Measurements from ENCODE around the gene MRPL14.

The MRPL14 gene

DNA sequence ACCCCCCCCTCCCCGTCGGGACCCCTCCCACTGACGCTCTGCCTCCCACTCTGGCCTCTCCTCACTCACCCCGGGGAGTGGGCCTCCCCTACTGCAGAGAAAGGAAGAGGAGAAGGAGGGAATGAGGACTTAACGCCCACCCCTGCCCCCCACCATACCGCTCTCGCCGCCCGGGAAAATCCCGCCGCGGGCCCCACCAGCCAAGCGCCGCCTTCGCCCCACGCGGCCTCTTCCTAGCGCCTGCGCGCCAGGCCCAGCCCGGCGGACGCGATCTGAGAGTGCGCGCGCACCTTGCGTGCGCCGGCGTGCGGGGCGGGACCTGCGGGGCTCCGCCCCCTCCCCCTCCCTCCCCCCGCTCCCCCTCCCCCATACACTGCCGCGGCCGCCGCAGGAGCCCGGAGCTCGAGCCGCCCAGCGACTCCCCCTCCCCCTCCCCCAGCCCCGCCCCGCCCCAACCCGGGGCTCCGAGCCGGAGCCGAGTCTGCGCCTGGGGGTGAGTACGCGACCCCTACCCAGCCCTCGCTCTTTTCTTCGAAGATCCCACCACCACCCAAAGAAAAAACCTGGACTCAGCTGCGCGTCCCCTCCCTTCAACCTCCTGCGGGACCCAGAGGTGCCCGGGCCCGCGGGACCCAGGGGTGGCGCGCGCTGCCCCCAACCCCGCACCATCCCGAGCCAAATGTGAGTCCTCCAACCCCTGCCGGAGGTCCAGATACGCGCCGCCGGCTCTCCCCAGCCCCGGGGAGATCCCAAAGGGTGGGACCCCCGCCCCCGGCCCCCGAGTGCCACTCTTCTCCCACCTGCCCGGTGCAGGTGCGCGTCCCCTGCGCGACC lies at the start of gene MRPL14, which contains the start of gene TMEM63B:
MRPL14 (minus strand) TSS at position 267 of the 834 bp plus-strand sequence. CDS start 10,841 bp downstream, outside the sequence.
TMEM63B (plus strand) TSS at position 369 of the 834 bp plus-strand sequence. CDS start 7,031 bp downstream, outside the sequence.
- DNase-seq: peak; percentile 47 to 79

DNA sequence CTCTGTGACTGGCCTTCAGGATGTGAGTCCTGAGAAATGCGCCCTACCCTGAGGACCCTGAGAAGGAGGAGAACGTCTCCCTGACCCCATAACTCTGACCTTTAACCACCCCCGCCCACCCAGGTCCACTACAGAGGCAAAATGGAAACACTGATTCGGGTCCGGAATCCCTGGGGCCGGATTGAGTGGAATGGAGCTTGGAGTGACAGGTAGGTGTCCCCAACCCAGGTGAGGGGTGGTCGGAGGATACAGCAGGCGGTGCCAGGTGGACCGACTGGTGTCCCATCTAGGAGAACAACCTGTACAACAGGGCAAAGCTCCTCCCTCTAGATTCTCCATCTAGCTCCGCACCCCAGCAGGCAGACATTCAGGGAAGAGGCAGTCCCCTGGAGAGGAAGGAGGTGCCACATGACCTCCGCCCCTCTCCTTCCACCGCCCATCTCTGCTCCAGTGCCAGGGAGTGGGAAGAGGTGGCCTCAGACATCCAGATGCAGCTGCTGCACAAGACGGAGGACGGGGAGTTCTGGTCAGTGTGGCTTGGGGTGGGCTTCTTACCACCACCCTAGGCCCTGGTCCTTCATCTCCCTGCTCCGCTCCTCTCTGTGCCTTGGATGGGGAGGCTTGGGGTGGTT lies 49.0 kb upstream of the MRPL14 start:
- no peak for DNase-seq

DNA sequence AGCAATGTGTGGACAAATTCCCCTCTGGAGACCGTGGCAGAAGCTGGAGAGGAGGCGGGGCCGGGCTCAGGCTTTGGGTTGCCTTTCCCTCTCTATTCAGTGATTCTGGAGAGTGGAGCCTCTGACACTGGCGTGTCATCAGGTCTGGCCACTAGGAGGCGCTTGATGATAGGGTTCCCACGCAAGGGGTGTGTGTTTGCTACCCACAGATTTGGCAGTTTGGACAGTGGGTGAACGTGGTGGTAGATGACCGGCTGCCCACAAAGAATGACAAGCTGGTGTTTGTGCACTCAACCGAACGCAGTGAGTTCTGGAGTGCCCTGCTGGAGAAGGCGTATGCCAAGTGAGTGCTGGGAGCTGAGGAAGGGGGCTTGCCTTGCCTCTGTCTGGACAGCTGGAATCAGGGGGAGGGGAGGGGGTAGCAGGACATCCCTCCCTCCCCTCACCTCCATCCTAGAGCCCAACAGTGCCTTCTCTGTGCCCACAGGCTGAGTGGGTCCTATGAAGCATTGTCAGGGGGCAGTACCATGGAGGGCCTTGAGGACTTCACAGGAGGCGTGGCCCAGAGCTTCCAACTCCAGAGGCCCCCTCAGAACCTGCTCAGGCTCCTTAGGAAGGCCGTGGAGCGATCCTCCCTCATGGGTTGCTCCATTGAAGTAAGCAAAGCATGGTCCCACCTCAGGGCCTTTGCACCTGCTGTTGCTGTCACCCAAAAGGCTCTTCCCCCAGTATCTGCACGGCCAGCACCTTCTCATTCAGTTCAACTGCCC lies 45.7 kb upstream of the MRPL14 start:
- peak; percentile 32 to 78 for DNase-seq

DNA sequence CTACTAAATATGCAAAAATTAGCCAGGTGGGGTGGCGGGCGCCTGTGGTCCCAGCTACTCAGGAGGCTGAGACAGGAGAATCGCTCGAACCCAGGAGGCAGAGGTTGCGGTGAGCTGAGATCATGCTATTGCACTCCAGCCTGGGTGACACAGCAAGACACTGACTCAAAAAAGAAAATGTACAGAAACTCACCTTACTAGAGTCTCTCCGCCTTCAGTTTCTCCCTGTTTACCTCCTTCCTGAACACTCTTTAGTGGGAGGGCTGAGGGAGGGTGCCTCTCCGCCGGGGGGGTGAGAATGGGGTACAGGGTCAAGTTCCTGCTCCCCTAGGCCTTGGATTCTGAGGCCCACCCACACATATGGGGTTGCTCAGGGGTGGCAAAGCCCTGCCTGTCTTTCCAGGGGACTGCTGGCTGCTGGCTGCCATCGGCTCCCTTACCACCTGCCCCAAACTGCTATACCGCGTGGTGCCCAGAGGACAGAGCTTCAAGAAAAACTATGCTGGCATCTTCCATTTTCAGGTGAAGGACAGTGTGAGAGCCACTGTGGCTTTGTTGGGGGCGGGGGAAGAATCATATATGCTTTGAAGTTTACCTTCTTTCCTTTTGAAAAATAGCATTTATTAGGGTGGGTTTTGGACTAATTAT lies 44.8 kb upstream of the MRPL14 start:
- DNase-seq: no peak

DNA sequence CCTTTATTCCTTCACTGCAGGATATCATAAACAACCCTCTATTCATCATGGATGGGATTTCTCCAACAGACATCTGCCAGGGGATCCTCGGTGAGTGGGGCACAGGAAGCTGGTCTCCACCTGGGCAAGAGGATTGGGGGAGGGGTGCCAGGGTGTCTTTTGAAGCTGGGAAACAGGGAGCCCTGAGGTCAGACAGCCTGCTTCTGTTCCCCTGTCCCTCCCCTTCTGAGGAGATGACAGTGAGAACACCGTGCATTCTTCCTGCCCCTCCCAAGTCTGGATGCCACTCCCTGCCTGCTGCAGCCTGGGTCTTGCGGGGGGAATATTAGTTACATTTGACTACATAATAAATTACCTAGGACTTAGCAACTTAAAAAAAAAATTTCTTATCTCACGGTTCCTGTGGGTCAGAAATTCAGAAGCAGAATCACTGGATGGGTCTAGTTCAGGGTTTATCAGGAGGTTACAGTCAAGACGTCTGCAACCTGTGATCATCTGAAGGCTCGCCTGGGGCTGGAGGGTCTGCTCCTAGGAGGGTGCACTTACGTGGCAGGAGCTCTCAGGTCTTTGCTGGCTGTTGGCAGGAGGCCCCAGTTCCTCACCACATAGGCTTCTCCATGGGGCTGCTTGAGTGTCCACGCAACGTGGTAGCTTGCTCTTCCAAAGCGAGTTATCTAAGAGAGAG lies 42.8 kb upstream of the MRPL14 start:
- no peak for DNase-seq

DNA sequence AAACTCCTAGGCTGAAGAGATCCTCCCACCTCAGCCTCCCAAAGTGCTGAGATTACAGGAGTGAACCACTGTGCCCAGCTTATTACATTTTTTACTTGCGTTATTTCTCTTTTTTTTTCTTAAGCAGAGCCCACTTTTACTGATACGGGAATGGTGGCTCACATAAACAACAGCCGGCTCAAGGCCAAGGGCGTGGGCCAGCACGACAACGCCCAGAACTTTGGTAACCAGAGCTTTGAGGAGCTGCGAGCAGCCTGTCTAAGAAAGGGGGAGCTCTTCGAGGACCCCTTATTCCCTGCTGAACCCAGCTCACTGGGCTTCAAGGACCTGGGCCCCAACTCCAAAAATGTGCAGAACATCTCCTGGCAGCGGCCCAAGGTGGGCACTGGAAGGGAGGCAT lies 41.9 kb upstream of the MRPL14 start:
- no peak for DNase-seq

DNA sequence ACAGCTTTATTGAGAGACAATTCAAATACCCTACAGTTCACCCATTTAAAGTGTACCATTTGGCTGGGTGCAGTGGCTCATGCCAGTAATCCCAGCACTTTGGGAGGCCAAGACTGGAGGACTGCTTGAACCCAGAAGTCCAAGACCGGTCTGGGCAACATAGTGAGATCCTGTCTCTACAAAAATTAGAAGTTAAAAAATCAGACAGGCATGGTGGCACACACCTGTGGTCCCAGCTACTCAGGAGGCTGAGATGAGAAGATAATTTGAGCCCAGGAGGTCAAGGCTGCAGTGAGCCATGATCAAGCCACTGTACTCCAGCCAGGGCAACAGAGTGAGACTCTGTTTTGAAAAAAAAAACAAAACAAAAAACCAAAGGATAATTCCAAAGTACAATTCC lies 40.3 kb upstream of the MRPL14 start:
- DNase-seq: no peak

DNA sequence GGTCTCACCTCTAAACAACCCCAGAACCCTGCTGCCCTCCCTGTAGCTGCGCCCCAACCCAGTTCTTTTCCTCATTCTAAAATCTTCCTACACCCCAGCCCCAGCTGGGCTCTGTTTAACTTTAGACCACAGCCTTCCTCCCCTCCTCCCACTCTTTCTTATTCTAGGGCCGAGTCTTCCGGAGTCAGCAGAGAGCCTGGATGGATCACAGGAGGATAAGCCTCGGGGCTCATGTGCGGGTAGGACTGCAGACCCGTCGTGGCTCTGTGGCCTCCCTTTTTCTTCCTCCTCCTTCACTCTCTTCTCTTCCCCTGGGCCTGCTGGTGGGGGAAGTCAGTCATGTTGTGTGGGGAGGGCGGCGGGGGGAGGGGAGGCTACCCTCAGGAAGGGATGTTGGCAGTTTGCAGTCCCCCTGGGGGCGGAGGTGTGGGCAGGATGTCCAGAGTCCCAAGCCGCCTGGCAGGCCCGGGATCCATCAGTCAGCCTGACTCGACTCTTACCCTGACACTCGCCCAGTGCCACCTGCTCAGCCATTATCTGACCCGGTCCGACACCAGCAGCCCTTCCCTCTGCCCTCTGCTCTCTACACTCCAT lies 39.4 kb upstream of the MRPL14 start:
- no peak for DNase-seq

DNA sequence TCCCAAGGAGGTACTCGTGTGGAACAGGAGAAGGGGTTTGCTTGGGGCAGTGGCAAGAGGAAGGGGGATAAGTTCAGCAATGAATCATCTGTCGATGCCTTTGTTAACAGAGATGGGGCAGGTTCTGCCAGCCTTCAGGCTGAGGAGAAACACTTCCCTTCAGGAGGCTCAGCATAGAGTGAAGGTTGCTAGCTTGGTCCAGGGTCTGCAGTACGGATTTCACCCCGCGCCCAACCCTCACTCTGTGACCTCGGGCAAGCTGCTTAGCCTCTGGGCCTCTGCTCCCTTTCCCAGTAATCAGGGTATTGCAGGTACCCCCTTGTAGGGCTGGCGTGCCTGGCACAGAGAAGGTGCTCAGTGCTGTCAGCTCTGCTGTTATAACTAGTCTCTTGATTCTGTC lies 38.9 kb upstream of the MRPL14 start:
- no peak for DNase-seq

DNA sequence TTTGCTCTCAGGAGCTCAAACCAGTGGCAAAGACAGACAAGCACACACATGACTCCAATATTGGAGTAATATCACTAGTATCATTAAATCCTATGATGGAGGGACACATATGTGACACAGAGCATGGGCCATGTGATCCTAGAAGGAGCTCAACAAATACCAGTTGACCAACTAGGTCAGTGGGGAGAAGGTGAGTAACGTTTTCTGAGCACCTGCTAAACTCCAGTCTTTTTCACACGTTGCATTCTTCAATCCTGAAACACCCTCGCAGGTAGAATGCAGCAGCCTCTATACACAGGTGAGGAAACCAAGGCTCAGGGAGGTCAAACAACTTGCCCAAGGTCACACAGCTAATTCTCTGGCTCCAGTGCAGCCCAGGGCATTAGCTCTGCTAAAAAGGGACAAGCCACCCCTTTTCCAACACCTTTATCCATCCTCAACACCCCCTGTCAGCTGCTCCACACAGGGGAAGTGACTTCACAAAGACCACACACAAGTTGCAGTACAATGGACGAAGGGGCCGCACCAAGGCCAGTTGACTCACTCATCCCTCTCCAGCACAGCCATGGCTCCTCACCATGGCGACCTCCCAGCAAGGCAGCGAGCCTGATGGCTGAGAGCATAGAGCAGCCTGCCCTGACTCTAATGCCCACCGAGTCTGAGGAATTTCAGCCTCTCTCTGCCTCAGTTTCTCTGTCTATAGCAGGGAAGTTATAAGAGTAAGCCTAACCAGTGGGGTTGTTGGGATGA lies 35.8 kb upstream of the MRPL14 start:
- DNase-seq: no peak

DNA sequence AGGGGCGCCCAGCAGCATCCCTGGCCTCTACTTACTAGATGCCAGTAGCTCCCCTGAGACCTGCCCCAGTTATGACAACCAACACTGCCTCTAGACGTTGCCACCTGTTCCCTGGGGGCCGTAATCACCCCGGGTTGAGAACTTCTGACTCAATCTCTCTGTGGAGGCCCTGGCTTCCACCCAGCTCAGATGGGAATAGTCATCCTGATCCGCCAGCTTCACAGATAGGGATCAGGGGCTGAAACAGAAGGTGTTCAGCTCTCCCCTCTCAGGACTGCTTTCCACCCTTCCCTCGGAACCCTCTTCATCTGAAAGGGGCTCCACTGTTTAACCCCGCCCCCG lies 34.7 kb upstream of the MRPL14 start:
- DNase-seq: no peak

DNA sequence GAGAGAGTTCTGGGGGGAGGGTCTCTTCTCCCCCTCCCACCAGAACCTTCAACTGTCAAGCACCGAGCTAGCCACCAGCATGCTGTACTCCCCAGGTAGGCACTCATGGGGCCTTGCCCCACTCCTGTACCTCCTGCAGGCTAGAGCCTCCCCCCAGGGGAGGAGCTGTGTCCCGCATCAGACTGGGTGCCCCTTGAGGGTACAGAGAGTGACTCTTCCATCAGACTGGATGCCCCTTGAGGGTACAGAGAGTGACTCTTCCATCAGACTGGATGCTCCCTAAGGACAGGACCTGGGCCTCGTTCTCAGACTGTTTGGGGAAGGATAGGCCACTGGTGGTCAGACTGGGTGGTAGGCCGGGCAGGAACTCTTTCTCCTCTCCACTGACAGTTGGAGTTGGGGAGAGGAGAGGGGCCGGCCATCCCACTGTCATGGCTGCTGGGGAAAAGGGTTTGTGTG lies 31.5 kb upstream of the MRPL14 start, which contains the start of gene CAPN11:
CAPN11 (plus strand) TSS at position 51 of the 459 bp plus-strand sequence; CDS start at position 80, 29 bp downstream.
- no peak for DNase-seq

DNA sequence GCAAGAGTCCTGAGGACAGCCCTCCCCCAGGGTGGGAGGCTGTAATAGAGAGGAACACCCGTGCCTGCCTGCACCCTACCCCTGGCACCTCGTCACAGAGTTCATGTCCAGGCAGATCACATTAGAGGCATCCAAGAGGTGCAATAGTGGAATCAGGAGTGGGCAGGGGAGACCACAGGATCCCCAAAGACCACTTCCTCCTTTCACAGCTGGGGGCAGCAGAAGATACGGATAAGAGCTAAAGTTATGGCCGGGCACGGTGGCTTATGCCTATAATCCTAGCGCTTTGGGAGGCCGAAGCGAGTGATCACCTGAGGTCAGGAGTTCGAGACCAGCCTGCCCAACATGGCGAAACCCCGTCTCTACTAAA lies 29.9 kb upstream of the MRPL14 start:
- no peak for DNase-seq

DNA sequence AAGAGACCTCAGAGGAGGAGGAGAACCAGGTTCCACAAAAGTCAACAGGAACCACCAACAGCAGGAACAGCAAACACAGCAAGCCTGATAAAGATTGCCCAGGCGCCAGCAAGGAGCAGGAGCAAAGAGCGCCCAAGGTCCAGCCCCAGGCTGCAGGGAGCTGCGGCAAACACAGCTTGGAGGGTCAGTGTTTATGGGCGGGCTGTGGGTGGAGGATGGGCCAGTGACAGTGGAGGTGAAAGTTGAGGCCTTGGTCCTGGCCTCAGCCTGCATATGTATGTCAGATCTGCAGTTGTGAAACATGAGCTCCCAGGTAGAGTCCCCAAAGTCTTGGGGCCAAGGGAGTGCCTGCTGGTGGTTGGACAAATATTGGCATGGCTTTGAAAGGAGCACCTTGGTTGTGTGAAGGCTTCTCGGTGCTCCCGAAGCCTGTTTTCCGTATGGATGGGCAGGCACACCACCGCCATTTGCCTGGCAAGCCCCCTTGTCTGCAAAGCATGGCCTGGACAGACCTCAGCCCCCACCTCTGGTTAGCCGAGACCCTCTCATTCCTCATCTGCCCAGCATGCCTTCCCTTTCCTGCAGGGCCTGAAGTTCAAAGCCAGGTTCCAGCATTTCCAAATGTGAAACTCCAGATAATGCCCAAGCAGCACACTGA lies 29.4 kb upstream of the MRPL14 start:
- DNase-seq: no peak

DNA sequence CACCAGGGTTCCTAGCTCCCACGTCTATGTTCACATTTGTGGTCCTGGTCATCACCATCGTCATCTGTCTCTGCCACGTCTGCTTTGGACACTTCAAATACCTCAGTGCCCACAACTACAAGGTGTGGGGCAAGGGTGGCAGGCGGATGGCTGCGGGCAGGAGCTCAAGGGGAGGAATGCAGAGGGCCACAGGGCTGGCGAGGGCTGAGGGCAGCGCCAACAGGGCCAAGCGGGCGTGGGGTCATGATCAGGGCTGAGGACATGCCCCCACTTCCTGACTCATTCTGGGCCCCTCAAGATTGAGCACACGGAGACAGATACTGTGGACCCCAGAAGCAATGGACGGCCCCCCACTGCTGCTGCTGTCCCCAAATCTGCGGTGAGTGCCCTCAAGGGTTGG lies 26.8 kb upstream of the MRPL14 start:
- no peak for DNase-seq

DNA sequence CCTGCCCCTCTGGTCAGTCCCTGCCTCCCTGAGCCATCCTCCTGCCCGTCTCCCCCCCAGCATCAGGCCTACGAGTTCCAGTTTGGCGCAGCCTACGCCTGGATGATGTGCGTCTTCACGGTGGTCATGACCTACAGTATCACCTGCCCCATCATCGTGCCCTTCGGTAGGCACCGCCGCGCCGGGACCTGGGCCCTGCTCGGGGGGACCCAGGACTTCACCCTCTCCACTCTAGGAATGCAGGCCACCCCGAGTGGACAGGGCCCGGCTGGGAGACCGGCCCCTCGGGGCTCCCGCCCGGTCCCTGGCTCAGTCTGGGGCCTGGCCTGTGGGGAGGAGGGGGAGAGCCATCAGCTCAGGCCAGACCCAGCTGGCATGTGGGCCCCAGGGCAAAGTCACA lies 25.3 kb upstream of the MRPL14 start:
- no peak for DNase-seq

DNA sequence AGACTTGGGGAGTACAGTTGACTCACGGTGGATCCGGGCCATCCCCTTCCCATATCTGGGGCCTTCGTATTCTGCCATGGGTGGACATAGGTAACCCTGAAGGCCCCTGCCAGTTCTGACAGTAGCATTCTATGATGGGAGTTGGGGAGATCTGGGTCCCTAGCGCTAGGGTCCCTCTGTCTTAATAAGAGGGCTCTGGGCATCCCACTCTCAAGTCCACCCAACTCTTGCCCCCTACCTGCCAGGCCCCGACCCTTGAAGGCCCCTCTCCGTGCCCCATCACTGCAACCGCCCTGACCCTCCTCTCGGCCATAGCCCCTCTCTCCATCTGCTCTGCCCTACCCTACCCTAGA lies 24.8 kb upstream of the MRPL14 start:
- DNase-seq: no peak

DNA sequence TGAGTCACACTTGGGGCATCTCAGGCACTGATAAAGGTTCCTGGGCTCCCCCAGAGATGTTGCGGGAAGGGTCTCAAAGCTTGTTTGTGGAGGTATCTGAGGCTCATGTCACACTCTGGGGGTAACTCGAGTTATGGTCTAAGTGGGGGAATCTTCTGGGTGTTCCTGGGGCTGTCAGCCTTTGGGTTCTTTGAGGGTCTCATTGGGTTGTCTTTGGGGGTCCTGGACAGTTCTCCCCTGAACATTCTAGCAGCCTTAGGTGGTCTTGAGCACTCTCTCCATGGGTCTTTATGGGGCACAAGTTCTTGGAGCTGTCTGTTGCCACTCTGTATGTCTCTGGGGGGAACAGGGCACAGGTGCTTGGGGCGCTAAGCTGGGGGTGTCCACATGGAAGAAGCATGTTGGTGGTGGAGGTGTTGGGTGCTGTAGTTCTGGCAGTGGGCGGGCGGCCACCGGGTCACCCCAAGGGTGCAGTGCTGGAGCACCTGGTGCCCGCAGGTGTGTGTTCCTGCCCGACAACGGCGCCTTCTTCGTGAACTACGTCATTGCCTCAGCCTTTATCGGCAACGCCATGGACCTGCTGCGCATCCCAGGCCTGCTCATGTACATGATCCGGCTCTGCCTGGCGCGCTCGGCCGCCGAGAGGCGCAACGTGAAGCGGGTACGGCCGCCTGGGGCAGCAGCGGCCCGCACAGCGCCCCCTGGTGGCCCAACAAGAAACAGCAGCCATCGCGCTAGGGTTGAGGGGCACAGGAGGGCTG lies 24.3 kb upstream of the MRPL14 start:
- peak in 1 of 2 experiments; percentile 46 for DNase-seq

DNA sequence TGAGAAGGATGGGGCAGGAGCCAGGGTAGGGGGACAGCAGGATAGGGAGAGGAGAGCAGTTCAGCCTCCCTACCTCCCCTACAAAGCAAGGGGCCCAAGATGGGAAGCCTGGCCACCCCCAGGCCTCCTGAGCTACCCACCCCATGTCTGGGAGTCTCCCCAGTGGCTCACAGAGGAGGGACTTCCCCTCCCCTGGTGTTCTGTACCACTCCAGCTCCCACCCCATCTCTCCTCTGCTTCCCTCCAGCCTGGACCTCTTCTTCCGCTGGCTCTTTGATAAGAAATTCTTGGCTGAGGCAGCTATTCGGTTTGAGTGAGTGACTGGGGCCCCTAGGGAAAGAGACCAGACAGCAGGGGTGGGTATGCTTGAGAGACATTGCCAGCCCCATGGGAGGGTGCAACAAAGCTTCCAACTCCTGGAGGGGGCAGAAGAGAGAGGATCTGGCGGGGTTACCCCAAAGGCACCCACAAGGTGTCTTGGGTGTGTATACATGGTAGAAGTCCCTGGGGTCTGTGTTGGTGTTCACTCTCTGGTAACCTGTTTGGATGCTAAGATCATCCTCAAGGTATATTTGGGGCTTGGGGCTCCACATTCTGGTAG lies 23.2 kb upstream of the MRPL14 start:
- DNase-seq: no peak
